ENCODE data around the gene MYCN.

- TF ChIP-seq, protein P1, sequence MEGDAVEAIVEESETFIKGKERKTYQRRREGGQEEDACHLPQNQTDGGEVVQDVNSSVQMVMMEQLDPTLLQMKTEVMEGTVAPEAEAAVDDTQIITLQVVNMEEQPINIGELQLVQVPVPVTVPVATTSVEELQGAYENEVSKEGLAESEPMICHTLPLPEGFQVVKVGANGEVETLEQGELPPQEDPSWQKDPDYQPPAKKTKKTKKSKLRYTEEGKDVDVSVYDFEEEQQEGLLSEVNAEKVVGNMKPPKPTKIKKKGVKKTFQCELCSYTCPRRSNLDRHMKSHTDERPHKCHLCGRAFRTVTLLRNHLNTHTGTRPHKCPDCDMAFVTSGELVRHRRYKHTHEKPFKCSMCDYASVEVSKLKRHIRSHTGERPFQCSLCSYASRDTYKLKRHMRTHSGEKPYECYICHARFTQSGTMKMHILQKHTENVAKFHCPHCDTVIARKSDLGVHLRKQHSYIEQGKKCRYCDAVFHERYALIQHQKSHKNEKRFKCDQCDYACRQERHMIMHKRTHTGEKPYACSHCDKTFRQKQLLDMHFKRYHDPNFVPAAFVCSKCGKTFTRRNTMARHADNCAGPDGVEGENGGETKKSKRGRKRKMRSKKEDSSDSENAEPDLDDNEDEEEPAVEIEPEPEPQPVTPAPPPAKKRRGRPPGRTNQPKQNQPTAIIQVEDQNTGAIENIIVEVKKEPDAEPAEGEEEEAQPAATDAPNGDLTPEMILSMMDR (IDR thresholded peaks at IDR 0.05) = no peak
- no peak for TF ChIP-seq USF1 (CRISPR knock-in tag; IDR thresholded peaks at IDR 0.05)
- TF ChIP-seq SMAD3 (CRISPR knock-in tag; IDR thresholded peaks at IDR 0.05; ENCODE audit: borderline replicate concordance) = no peak
Measured at GRCh38 chr2:15893689-15894480, 46.5 kb upstream of the MYCN start.

All from WTC11 (cell line).